NCI-H82 treated with DMSO at 0.1 percent for 48 hours (cell line): ENCODE data around the gene GRIA4.
"Not testable (repeated sequence)": the region's sequence is repeated elsewhere in the genome, so short reads cannot be mapped to it uniquely, and the experiment has no call there.

ENCODE experiments used
- DNase-seq: peaks from one replicate; lab custom pipeline; 2025; ENCODE audit not compliant: unreplicated experiment; lab: John Stamatoyannopoulos, UW

Gene GRIA4

DNA sequence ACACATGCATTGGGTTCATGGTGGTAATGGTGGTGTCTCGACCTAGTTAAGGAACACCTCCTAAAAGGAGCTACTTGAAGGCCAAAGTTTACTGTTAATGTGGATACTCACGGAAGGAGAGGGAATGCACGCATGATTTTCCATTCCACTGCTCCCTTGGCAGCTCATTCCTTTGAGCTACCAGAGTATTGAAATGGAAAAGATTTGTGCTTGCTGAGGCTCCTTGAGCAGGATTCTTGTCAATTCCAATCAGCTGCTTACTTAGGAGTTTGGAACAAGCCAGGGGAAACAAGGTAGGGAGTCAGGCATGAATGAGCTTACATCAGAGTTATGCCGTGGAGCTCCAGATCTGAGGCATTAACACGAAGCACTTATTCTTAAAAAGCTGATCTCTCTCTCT, 108.8 kb downstream of the GRIA4 start:
- DNase-seq = no peak

DNA sequence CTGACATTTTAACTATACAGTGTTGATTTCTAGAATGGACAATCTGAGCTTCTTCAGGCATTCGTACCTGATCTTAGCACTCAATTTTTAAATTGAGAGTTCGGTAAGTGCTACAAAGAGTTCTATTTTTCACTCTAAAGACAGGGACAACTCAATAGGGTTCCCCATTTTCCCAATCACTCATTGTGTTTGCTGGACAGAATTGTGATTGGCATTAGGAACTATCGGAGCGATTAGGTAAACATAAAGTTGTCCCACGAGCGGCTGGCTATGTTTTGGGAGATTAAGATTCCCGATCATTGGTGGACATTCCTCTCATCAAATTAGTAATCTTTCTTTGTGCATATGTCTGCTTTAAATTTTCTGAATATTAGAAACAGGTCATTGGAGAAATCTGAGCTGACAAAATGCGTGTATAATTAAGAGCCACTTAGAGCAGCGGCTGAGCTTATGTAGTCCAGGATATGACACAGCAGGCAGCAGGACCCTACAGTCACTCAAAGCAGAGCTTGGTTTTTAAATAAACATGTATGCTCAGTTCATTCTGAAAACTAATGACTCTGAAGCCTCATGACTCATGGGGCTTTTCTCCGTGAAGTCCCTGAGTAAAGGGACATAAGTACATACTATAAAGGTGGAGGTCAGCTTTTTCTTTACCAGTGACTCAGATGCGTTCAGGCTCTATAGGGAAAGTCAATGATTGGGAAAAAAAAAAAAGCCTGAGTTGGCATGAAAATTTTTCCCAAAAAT, 109.4 kb downstream of the GRIA4 start:
- DNase-seq = no peak

DNA sequence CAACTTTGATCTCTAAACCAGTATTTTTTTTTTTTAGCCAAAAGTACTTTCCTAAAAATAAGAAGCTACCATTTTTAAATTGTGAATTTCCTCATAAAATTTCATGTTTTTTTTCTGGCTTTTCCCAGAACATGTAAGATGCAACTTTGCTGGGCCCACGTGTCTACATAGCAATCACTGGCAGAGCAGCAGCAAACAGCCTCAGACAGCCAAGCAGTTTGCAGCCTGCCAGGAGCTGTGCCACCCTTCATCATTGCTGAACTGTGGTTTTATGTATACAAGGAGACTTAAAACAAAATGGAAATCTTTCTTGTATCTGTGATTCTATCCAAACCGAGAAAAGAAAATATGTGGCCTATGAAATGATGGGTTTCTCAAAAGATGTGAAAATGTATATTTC, 110.2 kb downstream of the GRIA4 start:
- DNase-seq = no peak

DNA sequence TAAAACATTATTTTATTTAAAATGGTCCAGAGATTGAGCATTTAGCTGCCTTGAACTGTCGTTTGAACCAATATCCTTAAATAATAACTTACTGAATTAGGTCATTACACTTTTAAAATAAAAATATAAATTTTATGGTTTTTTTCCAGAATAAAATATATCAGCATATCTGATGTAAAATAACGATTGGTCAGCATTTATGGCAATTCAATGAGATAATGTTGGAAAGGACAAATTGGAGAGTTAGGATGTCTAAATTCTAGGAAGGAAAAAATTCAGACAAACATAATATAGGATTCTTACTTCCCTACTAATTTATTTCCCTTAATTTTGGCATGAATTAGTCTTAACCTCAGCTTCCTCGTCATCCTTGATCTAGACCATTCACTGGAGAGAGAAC, 113.4 kb downstream of the GRIA4 start:
- no peak for DNase-seq

DNA sequence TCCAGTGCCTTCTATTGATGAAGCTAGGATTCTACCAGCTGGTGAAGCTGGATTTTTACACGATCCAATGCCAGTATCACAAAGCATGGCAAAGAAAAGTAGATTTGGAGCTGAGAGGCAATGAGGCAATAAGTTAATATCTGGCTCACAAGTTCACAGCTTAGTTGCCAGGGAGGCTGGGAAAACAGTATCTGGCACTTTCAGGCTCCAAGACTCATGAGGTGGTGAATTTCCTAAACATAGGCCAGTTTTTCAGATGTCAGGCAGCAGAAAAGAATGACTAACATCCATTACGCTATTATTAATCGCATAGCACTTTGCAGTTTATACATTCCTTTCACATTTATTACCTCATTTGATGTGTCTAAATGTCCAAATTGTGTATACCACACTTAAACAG, 122.7 kb downstream of the GRIA4 start:
- DNase-seq = no peak

DNA sequence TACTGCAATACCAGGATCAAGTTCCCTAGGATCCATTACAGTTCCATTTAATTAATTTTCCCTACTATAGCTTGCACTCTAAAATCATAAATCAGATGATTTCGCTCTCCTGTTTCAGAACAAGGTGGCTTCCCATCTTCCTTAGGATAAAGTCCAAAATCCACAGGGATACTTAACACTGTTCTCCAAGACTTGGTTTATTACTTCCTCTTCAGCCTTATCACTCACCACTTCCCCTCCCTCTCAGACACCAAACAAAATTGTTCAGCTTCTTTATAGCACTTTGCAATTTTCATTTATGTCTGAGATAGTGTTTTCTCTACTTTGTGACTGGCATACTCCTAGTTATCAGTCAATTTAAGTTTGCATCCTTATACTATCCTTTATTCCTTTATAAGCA, 124.6 kb downstream of the GRIA4 start:
- DNase-seq = no peak

GRCh38 chr11:105738251-105738650, 128.4 kb downstream of the GRIA4 start:
- DNase-seq = no peak

DNA sequence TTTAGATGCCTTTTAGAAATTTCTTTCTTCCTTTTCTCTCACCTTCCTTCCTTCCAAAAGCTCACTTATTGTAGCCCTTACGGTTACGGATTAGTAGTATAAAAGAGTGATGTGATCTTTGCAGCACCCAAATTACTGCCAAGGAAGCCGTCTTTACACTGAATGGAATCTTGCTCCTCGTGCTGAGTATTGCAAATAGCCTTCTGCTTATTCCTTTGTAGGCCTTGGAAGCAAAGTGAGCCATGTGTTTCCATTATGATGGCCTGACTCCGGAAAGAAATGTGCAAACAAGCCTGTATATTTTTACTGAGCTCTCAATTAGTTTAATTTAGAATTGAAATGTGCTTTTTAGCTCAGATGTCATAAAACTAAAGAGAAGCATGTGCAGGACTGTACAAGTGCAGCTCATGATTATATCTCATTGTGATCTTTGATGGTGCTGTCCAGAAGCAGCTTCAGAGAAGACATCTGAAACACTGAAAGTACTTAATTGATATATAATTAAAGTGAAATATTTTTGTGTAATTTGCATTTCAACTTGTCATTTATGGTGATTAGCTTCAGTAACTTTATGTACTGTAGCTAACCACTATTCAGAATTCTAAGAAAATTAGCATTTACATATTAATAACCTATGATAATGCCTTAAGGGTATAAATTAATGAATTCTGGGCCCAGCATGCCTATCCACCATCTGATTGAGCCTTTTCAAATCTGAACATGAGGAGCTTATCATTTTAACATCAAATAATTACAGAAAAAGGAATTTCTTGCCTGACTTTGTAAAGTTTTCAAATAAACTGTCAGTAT, 129.3 kb downstream of the GRIA4 start:
- no peak for DNase-seq

- DNase-seq = no peak
These were observed 130.5 kb downstream of the GRIA4 start for GRCh38 chr11:105740164-105740903.

DNA sequence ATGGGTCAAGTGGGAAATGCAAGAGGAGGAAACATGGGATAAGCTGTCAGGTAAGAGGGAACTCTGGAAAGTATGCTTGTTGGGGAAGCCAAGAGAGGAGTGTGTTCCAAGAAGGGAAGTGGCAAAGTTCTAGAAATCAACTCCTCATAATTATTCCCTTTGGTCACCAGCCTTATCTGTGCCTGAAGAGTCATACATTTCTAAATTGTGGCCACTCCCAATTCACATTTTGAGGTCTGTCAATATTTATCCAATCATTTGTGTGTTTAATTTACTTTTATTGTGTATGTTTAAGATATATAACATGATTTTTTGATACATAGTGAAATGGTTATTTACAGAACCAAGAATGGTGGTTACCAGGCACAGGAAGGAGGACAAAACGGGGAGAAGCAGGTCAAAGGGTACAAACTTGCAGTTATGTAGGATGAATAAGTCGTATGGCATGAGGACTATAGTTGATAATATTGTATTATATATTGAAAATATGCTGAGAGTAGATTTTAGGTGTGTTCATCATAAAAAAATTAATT, 131.7 kb downstream of the GRIA4 start:
- DNase-seq = no peak

- no peak for DNase-seq
These were observed 144.4 kb downstream of the GRIA4 start for GRCh38 chr11:105754260-105754659.

- DNase-seq = no peak
These were observed 144.8 kb downstream of the GRIA4 start for GRCh38 chr11:105754716-105755115.

GRCh38 chr11:105757107-105757506, 147.2 kb downstream of the GRIA4 start:
- DNase-seq = no peak

GRCh38 chr11:105763594-105763993, 153.7 kb downstream of the GRIA4 start:
- DNase-seq = no peak

- DNase-seq = no peak
These were observed 158.1 kb downstream of the GRIA4 start for GRCh38 chr11:105767931-105768330.

DNA sequence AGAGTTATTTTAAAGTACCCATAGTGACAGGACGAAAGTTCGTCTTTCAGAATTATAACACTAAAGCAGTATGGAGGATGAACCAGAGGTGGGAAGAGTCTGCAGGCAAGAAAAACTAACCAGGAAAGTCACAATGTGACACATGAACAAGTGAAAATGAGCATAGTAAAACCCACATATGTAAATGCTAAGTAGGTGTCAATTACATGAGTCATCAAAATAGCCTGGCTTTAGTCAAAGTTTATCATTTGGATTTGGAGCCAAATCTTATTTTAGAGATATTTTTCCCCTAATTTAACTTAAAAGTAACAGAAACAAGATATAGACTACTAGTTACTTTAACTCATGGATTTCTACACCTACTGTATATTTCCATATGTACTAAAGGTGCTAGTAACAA, 159.8 kb downstream of the GRIA4 start:
- no peak for DNase-seq

DNA sequence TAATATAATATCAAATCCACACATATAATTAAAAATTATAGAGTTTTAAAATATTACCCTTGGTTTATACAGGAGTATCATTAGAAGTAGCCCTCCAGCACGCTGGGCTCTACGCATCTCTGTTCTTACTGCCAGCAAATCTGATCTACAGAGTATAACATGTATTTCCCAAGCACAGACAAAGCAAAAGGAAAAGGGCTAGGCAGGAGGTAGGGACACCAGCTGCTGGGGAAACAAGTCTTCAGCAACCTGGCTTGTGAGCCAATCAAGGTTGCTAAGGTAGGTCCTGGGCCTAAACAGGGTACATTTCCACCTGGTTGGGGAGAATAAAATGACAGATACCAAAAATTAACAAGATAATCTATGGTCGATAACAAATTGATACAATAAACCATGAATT, 163.6 kb downstream of the GRIA4 start:
- not testable (repeated sequence) for DNase-seq

GRCh38 chr11:105774899-105775298, 165.0 kb downstream of the GRIA4 start:
- DNase-seq = no peak

DNA sequence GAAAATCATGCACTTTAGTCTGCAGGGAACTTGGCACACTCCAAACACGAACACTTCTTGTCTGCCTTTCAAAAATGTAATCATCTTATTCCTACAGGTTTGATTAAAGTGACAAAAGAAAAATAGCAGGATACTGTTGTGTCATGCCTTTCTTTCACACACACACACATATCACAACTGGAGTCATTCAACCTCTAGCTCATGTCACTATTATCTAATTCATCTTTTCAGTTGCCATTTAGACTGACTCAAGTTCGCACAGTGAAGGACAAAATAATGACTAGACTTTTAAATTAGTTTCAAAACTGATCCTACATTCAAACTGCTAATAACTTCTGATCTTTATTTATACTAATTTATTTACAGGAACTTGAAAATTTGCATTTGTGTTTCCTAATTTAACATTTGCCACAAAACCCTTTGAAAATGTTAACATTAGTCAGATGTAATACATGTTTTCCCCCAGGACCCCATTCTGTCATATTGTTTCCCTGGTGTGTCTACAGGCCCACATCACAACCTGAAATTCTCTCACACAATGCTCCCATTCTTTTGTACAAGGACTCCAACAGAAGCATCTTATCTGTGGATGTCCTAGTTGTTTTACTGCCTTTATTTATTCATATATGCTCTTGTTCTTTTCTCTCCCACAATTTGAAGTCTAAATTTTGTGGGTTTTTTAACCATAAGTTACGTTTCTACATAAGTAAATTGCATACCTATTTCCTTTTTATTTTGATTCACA, 171.1 kb downstream of the GRIA4 start:
- DNase-seq = no peak

- no peak for DNase-seq
These were observed 171.9 kb downstream of the GRIA4 start for GRCh38 chr11:105781807-105782206.

DNA sequence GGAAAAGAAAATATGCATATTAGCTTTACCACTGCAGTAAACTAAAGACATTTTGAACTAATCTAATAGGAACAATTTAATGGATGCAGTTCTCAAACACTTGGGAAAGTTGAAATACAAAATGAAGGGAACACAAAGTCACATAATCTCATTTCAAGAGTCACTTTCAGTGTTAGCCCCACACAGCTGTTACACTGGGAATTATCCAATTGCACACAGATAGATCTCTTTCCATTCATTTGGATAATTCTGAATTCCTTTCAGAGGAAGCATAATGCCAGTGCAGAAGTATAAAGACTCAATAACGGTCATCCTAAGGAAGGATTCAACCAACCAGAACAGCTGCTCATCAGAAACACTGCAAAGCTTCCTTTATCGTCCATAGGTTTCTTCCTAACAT, 173.3 kb downstream of the GRIA4 start:
- peak; percentile 28 for DNase-seq
